GM06990 (cell line): ENCODE data around the gene IZUMO2.

Source experiments
- DNase-seq: peaks from one replicate; pipeline ENCODE4 v3.0.0-alpha.2; 2011; ENCODE audit not compliant: insufficient read length; ENCODE audit errors: extremely low read depth
- H3K27me3 ChIP-seq: replicated peaks from 2 replicates; pipeline ENCODE4 v1.6.0; 2011; ENCODE audit warnings: low read length; ENCODE audit not compliant: control insufficient read depth, insufficient read depth
- H3K36me3 ChIP-seq: 2 replicates; pipeline ENCODE4 v1.5.1; 2011; ENCODE audit warnings: low read length; ENCODE audit not compliant: control insufficient read depth, insufficient read depth
- H3K4me3 ChIP-seq: replicated peaks from 2 replicates; pipeline ENCODE4 v1.5.1; 2011; ENCODE audit warnings: low read depth, mild to moderate bottlenecking, control low read depth, low read length
- TF ChIP-seq, protein P1 (sequence below): IDR thresholded peaks from 2 replicates; pipeline ENCODE4 v1.5.1; 2011; ENCODE audit warnings: low read length, control low read depth, mild to moderate bottlenecking, inconsistent platforms; ENCODE audit not compliant: insufficient read depth, poor library complexity, severe bottlenecking

IZUMO2 gene

DNA sequence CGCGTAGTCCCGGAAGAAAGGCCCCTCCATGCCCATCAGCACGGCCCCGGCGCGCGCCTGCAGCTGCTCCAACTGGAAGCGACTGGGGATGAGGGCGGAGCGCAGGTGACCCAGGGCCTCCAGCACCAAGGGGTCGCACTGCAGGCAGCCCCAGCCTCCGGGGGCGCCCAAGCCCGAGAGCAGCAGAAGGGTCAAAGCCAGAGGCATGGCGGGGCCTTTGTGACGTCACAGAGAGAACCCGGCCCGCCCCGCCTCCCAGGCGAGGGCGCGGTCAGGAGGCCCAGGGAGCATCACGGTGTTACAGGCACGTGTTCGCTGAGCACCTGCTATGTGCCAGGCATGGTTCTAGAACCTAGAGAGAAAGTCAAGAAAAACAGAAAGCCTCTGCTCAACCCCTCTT lies at the start of gene IZUMO2:
Gene IZUMO2 (minus strand): TSS at position 294 of the 400 bp plus-strand sequence. CDS start 87 bp downstream, at position 207.
- no peak for DNase-seq
- TF ChIP-seq, protein P1, sequence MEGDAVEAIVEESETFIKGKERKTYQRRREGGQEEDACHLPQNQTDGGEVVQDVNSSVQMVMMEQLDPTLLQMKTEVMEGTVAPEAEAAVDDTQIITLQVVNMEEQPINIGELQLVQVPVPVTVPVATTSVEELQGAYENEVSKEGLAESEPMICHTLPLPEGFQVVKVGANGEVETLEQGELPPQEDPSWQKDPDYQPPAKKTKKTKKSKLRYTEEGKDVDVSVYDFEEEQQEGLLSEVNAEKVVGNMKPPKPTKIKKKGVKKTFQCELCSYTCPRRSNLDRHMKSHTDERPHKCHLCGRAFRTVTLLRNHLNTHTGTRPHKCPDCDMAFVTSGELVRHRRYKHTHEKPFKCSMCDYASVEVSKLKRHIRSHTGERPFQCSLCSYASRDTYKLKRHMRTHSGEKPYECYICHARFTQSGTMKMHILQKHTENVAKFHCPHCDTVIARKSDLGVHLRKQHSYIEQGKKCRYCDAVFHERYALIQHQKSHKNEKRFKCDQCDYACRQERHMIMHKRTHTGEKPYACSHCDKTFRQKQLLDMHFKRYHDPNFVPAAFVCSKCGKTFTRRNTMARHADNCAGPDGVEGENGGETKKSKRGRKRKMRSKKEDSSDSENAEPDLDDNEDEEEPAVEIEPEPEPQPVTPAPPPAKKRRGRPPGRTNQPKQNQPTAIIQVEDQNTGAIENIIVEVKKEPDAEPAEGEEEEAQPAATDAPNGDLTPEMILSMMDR: no peak
- Histone ChIP-seq H3K4me3 (no peak within 1 kb of the TSS), H3K27me3 (no peaks in the 10 kb centered on the region), H3K36me3 (no peaks in the 10 kb centered on the region)

DNA sequence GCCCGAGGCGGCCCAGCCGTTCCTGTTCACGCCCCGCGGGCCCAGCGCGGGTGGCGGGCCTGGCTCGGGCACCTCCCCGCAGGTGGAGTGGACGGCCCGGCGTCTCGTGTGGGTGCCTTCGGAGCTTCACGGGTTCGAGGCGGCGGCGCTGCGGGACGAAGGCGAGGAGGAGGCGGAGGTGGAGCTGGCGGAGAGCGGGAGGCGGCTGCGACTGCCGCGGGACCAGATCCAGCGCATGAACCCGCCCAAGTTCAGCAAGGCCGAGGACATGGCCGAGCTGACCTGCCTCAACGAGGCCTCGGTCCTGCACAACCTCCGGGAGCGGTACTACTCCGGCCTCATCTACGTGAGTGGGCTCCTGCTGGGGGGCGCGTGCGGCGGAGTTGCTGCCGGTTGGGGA lies 47.3 kb upstream of the IZUMO2 start:
- DNase-seq: no peak
- Histone ChIP-seq H3K4me3 (no peak overlapping the region), H3K36me3 (no peaks in the 10 kb centered on the region), H3K27me3 (no peaks in the 10 kb centered on the region)
- TF ChIP-seq, protein P1: no peak

GRCh38 chr19:50209131-50209530 lies 46.0 kb upstream of the IZUMO2 start:
- DNase-seq: no peak
- Histone ChIP-seq H3K36me3 (no peaks in the 10 kb centered on the region), H3K4me3 (no peak overlapping the region), H3K27me3 (no peaks in the 10 kb centered on the region; the same call in 1 of the 2 replicates)
- TF ChIP-seq, protein P1: no peak

DNA sequence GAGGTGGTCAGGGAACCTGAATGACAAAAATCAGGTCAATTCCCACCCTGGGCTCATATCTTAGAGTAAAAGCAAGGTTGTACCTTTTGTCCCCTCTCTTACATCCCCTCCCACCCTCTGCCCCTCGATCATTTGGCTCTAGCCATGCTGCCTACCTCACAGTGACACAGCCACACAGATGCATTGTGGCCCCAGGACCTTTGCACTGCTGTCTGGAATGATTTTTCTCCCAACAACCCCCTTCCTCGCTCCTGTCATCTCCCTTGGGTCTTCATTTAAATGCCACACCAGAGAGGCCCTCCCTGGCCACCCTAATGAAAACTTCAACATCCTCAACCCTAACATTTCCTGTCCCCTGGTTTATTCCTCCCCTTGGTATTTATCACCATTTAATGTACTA lies 44.6 kb upstream of the IZUMO2 start:
- no peak overlapping the region for H3K4me3 ChIP-seq
- TF ChIP-seq, protein P1: no peak
- no peaks in the 10 kb centered on the region for H3K36me3 ChIP-seq
- no peaks in the 10 kb centered on the region; the same call in 1 of the 2 replicates for H3K27me3 ChIP-seq
- DNase-seq: no peak

GRCh38 chr19:50206191-50206590 lies 43.1 kb upstream of the IZUMO2 start:
- Histone ChIP-seq H3K4me3 (no peak overlapping the region), H3K36me3 (no peaks in the 10 kb centered on the region), H3K27me3 (no peaks in the 10 kb centered on the region; the same call in 1 of the 2 replicates)
- TF ChIP-seq, protein P1: no peak
- no peak for DNase-seq

- TF ChIP-seq, protein P1: no peak
- Histone ChIP-seq H3K36me3 (no peaks in the 10 kb centered on the region), H3K4me3 (no peak overlapping the region), H3K27me3 (no peaks in the 10 kb centered on the region; the same call in 1 of the 2 replicates)
- DNase-seq: no peak
Observed at GRCh38 chr19:50205681-50206138, 42.6 kb upstream of the IZUMO2 start.
